IgD-negative memory B cell (primary cell): Measurements from ENCODE around the gene SLC25A18. TPM values are rescaled to one million over a fixed set of nuclear protein-coding genes. Genes with fewer than 3 reads are reported as not detected.
A peak's percentile ranks its signal among the peaks of the same experiment; 100 is the strongest.

Experiments used
- H3K27ac Mint-ChIP-seq, 3 donors: one replicate each; pipeline ENCODE4 v1.8.0; 2020 to 2022; ENCODE audit warnings: mild to moderate bottlenecking in 3 of 3, mixed read lengths in 3 of 3, moderate library complexity in 1 of 3
- H3K27me3 Mint-ChIP-seq: one replicate; pipeline ENCODE4 v1.8.0; 2021; ENCODE audit warnings: mixed read lengths
- H3K36me3 Mint-ChIP-seq: one replicate; pipeline ENCODE4 v1.8.0; 2020; ENCODE audit warnings: mild to moderate bottlenecking, mixed read lengths
- H3K4me1 Mint-ChIP-seq, 3 donors: one replicate each; pipeline ENCODE4 v1.8.0; 2020 to 2022; ENCODE audit warnings: mixed read lengths in 3 of 3, mild to moderate bottlenecking in 1 of 3
- H3K4me3 Mint-ChIP-seq, 4 donors: one replicate each; pipeline ENCODE4 v1.8.0; 2020 to 2022; ENCODE audit warnings: mild to moderate bottlenecking in 4 of 4, mixed read lengths in 4 of 4, moderate library complexity in 3 of 4
- H3K9me3 Mint-ChIP-seq, 3 donors: one replicate each; pipeline ENCODE4 v1.8.0; 2020 to 2021; ENCODE audit warnings: mixed read lengths in 3 of 3, mild to moderate bottlenecking in 1 of 3
- polyA plus RNA-seq: library from polyadenylated mRNA; unstranded; fragments of 300-500 nt; fragmentation: Illumina TruSeq; gene quantifications from one replicate; pipeline ENCODE4 v1.2.3, GENCODE V29; 2021

Gene SLC25A18
- polyA plus RNA-seq, 1 donor from 2014 or later, result not detected

GRCh38 chr22:17639247-17639741 lies 76.0 kb downstream of the SLC25A18 start:
- Mint-ChIP-seq H3K36me3 (peaks cover 4% of the 10 kb centered on the region), H3K4me1 (peaks cover 19 to 25% (median 22%) of the 10 kb centered on the region in 3 donors), H3K27me3 (no peaks in the 10 kb centered on the region), H3K27ac (peak overlapping the region; percentile 92 to 99 (median 94)), H3K9me3 (no peaks in the 10 kb centered on the region), H3K4me3 (peak overlapping the region; percentile 92 to 96 (median 95))

Other genes starting within 250 kb of the SLC25A18 start
- gene CECR2, start 194.0 kb upstream of the SLC25A18 start, polyA plus RNA-seq, result not detected
- 113 TPM for gene ATP6V1E1, start 65.3 kb downstream of the SLC25A18 start, polyA plus RNA-seq
- gene BCL2L13, start 75.3 kb downstream of the SLC25A18 start, polyA plus RNA-seq, result 41.8 TPM
- 40.9 TPM for gene BID, start 211.0 kb downstream of the SLC25A18 start, polyA plus RNA-seq